ENCODE results near the gene FGF7. TPM values are rescaled to one million over a fixed set of nuclear protein-coding genes. Genes with fewer than 3 reads are reported as not detected.

FGF7 gene
- total and polyA plus RNA-seq, 9 of the 15 experiments (the other 6 are each of a cell fraction or from before 2014, with no cell fraction given), result not detected

DNA sequence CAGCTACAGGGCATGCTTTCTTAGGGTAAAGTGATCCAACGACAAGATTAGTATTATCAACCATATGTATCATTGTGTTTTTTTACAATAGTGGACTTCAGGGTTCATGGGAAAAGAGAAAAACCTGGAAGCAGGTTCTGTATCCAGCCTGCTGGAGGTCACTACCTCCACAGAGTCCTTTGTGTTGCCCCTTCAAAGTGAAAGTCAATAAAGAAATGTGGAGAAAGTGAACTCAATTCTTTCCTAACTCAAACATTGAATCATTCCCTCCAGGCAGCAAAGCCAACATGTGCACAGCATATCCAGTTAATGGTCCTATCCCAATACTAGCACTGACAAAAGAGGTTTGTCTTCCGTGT is 45.4 kb downstream of the FGF7 start:
- in situ Hi-C loops (cut with MboI) (no loop called here), intact Hi-C loops (cut with micrococcal nuclease) (no loop called here)
- H3K9me1 ChIP-seq (ENCODE audit: control insufficient read depth, insufficient read depth, low read length), result no peaks in the 10 kb centered on the region
- POLR2A ChIA-PET, result no interaction called here
- H2AFZ ChIP-seq (ENCODE audit: low read depth, low read length), result no peak overlapping the region
- ATAC-seq (no peak), FAIRE-seq (no peak), DNase-seq (ENCODE audit: extremely low read depth in 1 of 4, low spot score in 3 of 4) (no peak)
- 0% methylated on average over 2 of the region's 2 CpGs for WGBS (ENCODE audit: insufficient coverage, low coverage, missing lambda C conversion rate)
- no peak overlapping the region for H3K4me2 ChIP-seq (ENCODE audit: insufficient read depth, low read length)
- no peaks in the 10 kb centered on the region for H3K9me3 ChIP-seq (replicated peaks; ENCODE audit: control insufficient read depth, insufficient read depth, low read depth, low read length)
- CTCF ChIA-PET (ENCODE audit: low intra/inter-chr PET ratio), result no interaction called here
- no peaks in the 10 kb centered on the region for H3K36me3 ChIP-seq (ENCODE audit: control insufficient read depth, insufficient read depth, low read length)
- no peaks in the 10 kb centered on the region for H4K20me1 ChIP-seq (replicated peaks; ENCODE audit: control insufficient read depth, insufficient read depth, low read length)
- H3K4me3 ChIP-seq, result no peak overlapping the region
- H3K27ac ChIP-seq (ENCODE audit: extremely low read depth, low read depth, low read length), result no peak overlapping the region
- no peaks in the 10 kb centered on the region for H3K79me2 ChIP-seq (ENCODE audit: control insufficient read depth, insufficient read depth, low read length)
- no peaks in the 10 kb centered on the region for H3K27me3 ChIP-seq (ENCODE audit: control insufficient read depth in 2 of 2, insufficient read depth in 2 of 2, low read length in 2 of 2)
- H3K4me1 ChIP-seq (replicated peaks in 1 of 2; ENCODE audit: control insufficient read depth in 2 of 2, insufficient read depth in 2 of 2, low read length in 2 of 2), result no peaks in the 10 kb centered on the region
- no TSS peak for BruUV-seq (replicated peaks)
- TF ChIP-seq PRMT5 (CRISPR knock-in tag; IDR thresholded peaks at IDR 0.05) (no peak), OTX1 (CRISPR knock-in tag; IDR thresholded peaks at IDR 0.05) (no peak), GABPA (tag; conservative IDR thresholded peaks at IDR 0.05; ENCODE audit: low read depth) (no peak), HIVEP1 (CRISPR knock-in tag; IDR thresholded peaks at IDR 0.05) (no peak), LCOR (CRISPR knock-in tag; IDR thresholded peaks at IDR 0.05) (no peak), ZKSCAN1 (IDR thresholded peaks at IDR 0.05; ENCODE audit: low read depth, low read length) (no peak), SIN3B (IDR thresholded peaks at IDR 0.05; ENCODE audit: low read depth) (no peak), NCOA1 (IDR thresholded peaks at IDR 0.05; ENCODE audit: low read depth) (no peak)
- TF ChIP-seq, protein P1, sequence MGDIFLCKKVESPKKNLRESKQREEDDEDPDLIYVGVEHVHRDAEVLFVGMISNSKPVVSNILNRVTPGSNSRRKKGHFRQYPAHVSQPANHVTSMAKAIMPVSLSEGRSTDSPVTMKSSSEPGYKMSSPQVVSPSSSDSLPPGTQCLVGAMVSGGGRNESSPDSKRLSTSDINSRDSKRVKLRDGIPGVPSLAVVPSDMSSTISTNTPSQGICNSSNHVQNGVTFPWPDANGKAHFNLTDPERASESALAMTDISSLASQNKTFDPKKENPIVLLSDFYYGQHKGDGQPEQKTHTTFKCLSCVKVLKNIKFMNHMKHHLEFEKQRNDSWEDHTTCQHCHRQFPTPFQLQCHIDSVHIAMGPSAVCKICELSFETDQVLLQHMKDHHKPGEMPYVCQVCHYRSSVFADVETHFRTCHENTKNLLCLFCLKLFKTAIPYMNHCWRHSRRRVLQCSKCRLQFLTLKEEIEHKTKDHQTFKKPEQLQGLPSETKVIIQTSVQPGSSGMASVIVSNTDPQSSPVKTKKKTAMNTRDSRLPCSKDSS (IDR thresholded peaks at IDR 0.05; ENCODE audit: low read depth, partially characterized antibody), result no peak
- TF ChIP-seq, protein P2, sequence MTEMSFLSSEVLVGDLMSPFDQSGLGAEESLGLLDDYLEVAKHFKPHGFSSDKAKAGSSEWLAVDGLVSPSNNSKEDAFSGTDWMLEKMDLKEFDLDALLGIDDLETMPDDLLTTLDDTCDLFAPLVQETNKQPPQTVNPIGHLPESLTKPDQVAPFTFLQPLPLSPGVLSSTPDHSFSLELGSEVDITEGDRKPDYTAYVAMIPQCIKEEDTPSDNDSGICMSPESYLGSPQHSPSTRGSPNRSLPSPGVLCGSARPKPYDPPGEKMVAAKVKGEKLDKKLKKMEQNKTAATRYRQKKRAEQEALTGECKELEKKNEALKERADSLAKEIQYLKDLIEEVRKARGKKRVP (CRISPR knock-in tag; IDR thresholded peaks at IDR 0.05), result no peak
- TF ChIP-seq, protein P3, sequence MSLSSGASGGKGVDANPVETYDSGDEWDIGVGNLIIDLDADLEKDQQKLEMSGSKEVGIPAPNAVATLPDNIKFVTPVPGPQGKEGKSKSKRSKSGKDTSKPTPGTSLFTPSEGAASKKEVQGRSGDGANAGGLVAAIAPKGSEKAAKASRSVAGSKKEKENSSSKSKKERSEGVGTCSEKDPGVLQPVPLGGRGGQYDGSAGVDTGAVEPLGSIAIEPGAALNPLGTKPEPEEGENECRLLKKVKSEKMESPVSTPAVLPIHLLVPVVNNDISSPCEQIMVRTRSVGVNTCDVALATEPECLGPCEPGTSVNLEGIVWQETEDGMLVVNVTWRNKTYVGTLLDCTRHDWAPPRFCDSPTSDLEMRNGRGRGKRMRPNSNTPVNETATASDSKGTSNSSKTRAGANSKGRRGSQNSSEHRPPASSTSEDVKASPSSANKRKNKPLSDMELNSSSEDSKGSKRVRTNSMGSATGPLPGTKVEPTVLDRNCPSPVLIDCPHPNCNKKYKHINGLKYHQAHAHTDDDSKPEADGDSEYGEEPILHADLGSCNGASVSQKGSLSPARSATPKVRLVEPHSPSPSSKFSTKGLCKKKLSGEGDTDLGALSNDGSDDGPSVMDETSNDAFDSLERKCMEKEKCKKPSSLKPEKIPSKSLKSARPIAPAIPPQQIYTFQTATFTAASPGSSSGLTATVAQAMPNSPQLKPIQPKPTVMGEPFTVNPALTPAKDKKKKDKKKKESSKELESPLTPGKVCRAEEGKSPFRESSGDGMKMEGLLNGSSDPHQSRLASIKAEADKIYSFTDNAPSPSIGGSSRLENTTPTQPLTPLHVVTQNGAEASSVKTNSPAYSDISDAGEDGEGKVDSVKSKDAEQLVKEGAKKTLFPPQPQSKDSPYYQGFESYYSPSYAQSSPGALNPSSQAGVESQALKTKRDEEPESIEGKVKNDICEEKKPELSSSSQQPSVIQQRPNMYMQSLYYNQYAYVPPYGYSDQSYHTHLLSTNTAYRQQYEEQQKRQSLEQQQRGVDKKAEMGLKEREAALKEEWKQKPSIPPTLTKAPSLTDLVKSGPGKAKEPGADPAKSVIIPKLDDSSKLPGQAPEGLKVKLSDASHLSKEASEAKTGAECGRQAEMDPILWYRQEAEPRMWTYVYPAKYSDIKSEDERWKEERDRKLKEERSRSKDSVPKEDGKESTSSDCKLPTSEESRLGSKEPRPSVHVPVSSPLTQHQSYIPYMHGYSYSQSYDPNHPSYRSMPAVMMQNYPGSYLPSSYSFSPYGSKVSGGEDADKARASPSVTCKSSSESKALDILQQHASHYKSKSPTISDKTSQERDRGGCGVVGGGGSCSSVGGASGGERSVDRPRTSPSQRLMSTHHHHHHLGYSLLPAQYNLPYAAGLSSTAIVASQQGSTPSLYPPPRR (CRISPR knock-in tag; IDR thresholded peaks at IDR 0.05; ENCODE audit: borderline replicate concordance), result no peak
- TF ChIP-seq, protein P4, sequence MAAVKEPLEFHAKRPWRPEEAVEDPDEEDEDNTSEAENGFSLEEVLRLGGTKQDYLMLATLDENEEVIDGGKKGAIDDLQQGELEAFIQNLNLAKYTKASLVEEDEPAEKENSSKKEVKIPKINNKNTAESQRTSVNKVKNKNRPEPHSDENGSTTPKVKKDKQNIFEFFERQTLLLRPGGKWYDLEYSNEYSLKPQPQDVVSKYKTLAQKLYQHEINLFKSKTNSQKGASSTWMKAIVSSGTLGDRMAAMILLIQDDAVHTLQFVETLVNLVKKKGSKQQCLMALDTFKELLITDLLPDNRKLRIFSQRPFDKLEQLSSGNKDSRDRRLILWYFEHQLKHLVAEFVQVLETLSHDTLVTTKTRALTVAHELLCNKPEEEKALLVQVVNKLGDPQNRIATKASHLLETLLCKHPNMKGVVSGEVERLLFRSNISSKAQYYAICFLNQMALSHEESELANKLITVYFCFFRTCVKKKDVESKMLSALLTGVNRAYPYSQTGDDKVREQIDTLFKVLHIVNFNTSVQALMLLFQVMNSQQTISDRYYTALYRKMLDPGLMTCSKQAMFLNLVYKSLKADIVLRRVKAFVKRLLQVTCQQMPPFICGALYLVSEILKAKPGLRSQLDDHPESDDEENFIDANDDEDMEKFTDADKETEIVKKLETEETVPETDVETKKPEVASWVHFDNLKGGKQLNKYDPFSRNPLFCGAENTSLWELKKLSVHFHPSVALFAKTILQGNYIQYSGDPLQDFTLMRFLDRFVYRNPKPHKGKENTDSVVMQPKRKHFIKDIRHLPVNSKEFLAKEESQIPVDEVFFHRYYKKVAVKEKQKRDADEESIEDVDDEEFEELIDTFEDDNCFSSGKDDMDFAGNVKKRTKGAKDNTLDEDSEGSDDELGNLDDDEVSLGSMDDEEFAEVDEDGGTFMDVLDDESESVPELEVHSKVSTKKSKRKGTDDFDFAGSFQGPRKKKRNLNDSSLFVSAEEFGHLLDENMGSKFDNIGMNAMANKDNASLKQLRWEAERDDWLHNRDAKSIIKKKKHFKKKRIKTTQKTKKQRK (IDR thresholded peaks at IDR 0.05; ENCODE audit: borderline replicate concordance, low read depth, low read length), result no peak
- no peak overlapping the region for H3K9ac ChIP-seq (ENCODE audit: insufficient read depth in 1 of 2, low read depth in 2 of 2, low read length in 2 of 2)
